ENCODE data around the gene CYP1A2.

CYP1A2 gene

GRCh38 chr15:74781431-74782258 lies 33.0 kb downstream of the CYP1A2 start, which contains the start of gene CSK:
CSK (plus strand) TSS chr15:74782080; CDS start chr15:74798298, 16,218 bp downstream.
- peak within 1 kb of the TSS; percentile 79 for H3K4me3 ChIP-seq (replicated peaks; ENCODE audit: low read depth, low read length)
- TF ChIP-seq CTCF (IDR thresholded peaks at IDR 0.05; ENCODE audit: low read length, missing control alignments) = peak; percentile 21
- peak; percentile 66 for DNase-seq (ENCODE audit: low read depth)

GRCh38 chr15:74782259-74783071 lies 33.8 kb downstream of the CYP1A2 start:
- TF ChIP-seq CTCF (IDR thresholded peaks at IDR 0.05; ENCODE audit: low read length, missing control alignments) = no peak
- H3K4me3 ChIP-seq (replicated peaks; ENCODE audit: low read depth, low read length) = peak overlapping the region; percentile 79
- no peak for DNase-seq (ENCODE audit: low read depth)

DNA sequence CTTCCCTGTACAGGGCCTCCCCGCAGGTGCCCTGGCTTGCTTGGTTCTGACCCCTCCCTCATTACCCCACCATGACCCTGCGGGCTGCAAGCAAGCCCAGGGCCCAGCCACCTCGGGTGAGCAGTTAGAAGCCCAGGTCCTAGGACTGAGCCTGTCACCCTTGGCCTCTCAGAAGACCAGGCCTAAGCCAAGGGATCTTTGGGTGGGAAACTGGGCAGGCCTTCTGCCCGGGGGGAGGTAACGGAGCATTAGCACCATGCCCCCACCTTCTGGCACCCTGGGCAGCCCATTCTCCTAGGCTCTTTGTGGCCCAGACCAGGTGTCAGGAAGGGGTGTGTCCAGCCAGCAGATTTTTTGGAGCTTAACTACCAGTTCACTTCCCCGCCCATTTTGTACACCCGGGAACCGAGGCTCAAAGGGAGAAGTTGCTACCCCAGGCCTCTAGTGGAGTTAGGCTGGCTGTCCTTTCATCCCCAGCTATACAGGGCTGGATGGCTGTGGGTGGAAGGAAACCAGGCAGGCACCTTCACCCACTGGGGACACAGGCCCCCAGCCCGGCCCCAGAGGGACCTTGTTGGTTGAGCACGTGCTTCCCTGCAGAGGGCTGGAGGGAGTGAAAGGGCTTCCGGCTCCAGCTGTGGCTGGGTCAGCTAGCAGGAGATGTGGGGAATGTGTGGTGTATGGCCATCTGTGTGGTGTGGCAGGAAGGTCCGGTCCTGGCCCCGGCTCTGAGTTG lies 34.6 kb downstream of the CYP1A2 start:
- peak overlapping the region; percentile 79 for H3K4me3 ChIP-seq (replicated peaks; ENCODE audit: low read depth, low read length)
- no peak for TF ChIP-seq CTCF (IDR thresholded peaks at IDR 0.05; ENCODE audit: low read length, missing control alignments)
- DNase-seq (ENCODE audit: low read depth) = peak; percentile 33

- no peak for TF ChIP-seq CTCF (IDR thresholded peaks at IDR 0.05; ENCODE audit: low read length, missing control alignments)
- peak overlapping the region; percentile 79 for H3K4me3 ChIP-seq (replicated peaks; ENCODE audit: low read depth, low read length)
- DNase-seq (ENCODE audit: low read depth) = no peak
These were observed 35.1 kb downstream of the CYP1A2 start for GRCh38 chr15:74783808-74784175.

- TF ChIP-seq CTCF (IDR thresholded peaks at IDR 0.05; ENCODE audit: low read length, missing control alignments) = no peak
- H3K4me3 ChIP-seq (replicated peaks; ENCODE audit: low read depth, low read length) = no peak overlapping the region
- no peak for DNase-seq (ENCODE audit: low read depth)
These were observed 36.0 kb downstream of the CYP1A2 start for GRCh38 chr15:74784426-74785193.
